ENCODE data around the gene LGR5.

LGR5 gene

DNA sequence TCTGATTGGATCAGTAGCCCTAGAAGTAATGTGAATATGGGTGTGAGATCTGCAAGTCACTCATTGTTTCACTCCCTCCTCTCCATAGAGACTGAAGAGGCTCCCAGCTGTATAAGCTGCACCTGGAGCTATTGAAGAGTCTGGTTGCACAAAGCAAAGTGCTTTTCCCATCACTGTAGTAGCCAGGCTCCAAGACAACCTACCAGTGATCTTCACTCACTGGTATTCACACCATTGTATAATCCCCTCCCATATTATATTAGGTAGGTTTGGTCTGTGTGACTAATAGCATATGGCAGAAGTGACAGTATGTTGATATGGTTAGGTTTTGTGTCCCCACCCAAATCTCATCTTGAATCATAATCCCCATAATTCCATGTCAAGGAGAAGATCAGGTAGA lies 159.6 kb downstream of the LGR5 start:
- no peak for DNase-seq (ENCODE audit: low read depth)

DNA sequence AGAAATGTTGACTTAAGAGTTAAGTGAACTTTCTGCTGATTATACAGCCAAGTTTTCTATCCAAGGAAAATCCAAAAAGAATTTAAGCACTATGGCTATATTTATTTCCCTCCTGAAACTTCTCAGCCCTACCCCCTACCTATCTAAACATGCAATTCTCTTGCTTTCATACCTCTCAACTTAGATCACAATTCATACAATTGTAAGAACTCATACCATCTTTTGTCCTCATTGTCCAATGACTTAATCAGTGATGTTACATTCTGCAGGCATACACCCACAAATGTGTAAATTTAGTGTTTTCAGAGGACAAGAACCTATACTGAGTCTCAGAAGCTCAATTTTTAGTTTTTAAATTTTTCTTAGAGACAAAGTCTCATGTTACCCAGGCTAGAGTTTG lies 161.9 kb downstream of the LGR5 start:
- no peak for DNase-seq (ENCODE audit: low read depth)

DNA sequence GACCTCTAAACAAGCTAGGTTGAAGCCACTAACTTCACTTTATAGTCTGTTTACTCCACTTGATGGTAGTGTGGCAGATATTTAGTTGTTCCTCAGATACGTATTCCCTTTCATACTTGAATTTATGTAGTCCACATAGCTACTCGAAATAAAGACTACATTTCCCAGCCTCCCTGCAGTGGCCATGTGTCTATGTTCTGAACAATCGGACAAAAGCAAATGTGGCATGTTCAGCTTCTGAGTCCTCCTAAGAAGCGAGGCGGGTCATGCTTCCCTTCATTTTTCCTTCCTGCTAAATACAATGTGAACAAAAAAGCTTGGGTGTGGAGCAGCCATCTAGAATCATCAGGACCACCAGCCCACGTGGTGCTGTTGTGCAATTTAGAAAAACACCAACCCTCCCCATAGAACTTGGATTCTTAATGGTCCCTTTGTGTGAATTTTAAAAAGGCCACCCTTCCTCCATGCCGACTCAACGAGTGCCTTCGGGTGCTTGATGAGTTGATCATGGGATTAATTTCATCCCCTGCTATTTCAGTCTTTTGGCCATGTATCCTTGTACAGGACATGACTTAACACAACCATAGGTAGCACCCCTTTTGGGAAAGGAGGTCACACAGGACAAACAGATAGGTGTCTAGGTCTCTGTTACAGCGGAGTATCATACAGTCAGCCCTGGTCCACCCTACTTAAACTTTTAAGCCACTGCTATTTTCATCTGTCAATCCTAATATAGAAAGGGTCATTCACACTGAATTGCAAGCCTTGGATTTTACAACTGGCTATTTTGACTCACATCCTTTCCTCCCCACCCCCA lies 163.4 kb downstream of the LGR5 start:
- no peak for DNase-seq (ENCODE audit: low read depth)

DNA sequence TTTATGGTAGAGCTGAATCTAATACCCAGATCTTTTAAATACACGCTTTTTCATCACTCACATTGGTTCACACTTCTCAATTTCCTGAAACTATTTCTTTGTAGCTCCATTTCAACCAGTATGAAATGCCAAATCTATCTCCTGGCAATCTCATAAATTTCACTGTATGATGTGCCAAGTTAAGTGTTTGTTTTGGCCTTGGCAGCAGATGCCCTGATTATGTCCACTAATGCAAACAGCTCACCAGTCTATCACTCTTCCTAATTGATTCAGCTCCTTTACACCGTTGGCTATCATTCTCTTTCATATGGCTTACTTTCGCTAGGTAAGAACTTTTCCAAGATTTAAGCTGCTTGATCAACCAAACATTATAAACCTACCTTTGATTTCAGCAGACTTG lies 165.4 kb downstream of the LGR5 start:
- DNase-seq (ENCODE audit: low read depth), result no peak

DNA sequence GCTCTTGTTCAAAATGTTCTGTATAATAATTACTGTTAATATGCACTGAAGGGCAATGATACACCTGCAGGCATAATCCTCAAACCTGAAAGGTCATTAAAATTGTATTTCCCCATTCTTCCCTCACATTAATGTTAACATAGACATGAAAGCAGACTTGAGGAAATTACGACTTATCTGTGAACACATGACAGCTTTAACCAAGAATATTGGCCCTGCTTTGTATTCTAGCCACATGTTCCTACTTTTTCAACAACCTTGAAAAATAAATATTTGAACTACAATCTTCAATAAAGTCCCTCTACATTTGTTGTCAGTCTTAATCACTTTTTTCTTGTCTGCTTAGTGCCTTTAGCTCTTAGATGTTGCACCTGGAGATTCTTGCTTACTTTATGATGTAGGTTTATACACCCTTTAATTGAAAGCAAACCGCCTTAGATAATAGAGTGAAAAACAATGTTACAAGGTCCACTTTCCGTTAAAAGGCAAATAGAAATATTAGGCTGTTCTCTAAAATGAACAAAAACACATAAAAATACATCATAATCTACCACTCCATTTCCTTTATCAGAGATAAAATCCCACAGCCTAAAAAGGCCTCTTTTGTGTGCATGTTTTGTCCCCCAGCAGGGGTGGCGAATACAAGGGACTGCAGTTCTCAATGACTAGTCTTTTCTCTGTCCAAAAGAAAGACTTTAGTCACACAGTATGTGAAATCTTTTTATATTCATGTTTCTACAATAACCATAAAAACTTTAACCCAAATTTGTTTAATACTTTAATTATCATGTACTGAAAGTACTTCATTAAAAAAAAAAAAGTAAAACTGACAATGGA lies 168.1 kb downstream of the LGR5 start:
- DNase-seq (ENCODE audit: low read depth), result no peak

DNA sequence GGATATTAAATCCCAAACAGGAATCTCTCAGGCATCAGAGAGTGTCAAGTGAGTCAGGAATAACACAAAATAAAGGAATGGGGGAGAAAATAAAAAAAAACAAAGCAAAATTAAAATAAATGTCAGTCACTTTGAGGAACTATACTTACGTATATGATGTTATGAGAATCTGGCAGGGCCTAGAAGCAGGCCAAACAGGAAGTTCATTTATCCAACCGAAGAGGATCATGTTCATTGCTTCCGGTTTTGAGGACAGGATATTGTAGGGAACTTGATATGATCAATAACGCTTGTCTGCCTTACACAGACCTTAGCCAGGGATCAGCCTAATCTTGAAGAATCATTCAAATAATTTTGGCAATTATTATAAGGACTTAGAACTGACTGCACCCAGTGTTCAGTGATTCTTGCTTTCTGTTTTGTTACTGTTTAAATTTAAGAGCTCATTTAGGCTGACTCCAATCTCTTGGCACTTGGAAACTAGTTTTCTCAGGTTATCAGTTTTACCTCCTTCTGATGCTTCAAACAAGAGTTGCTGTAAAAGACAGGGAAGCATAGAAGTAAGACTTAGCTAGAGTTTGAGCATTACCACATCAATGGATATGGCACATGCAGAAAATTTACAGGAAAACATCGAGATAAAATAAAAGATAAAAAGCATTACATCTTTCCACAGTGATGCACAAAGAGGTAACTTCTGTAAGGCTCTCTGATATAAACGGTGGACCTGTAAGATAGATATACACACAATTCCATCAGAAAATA lies 170.6 kb downstream of the LGR5 start:
- no peak for DNase-seq (ENCODE audit: low read depth)

DNA sequence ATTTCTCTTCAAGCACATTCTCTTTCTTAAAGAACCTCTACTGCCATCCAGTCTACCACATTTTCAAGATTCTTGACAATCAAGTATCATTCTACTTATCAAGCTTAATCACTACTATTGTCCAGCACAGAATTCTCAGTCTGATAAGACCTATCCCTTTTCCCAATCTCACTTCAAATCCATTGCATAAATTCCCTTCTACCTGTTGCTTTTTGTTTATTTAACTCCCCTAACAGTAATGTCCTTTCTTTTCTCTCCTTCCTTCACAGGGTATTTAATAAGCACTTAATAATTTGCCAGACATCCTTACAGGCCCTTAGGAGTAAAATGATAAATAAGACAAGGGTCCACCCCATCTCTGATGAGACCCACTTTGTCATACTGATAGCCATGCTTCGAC lies 182.3 kb downstream of the LGR5 start:
- DNase-seq (ENCODE audit: low read depth), result no peak

DNA sequence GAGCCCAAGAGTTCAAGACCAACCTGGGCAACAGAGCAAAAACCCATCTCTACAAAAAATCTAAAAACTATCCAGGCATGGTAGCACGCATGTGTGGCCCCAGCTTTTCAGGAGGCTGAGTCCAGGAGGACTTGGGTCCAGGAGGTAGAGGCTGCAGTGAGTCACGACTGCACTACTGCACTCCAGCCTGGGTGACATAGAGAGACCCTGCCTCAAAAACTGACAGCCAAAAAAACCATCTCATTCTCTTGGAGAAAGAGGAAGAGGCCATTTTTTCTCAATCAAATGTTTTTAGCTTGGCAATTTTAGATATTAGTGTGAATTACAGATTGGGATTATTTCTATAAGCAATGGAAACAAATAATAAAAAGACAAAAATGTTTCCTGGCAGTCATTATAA lies 185.9 kb downstream of the LGR5 start:
- DNase-seq (ENCODE audit: low read depth), result no peak

DNA sequence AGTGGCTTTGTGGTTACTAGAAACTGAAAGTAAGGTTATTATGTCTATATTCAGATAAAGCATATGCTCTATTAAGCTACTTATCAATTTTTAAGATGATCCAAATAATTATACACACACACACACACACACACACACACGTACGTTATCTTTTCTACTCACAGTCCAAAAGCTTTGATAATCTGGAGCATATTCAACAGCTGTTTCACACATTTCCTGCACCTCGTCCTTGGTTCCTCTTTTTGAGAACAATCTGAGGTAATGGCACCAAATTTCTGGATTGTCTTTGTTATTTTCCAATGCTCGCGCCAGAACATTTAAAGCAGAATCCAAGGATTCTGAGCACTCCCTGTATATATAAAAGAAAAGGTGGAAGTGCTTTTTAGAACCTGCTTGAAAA lies 186.5 kb downstream of the LGR5 start:
- DNase-seq (ENCODE audit: low read depth), result no peak

DNA sequence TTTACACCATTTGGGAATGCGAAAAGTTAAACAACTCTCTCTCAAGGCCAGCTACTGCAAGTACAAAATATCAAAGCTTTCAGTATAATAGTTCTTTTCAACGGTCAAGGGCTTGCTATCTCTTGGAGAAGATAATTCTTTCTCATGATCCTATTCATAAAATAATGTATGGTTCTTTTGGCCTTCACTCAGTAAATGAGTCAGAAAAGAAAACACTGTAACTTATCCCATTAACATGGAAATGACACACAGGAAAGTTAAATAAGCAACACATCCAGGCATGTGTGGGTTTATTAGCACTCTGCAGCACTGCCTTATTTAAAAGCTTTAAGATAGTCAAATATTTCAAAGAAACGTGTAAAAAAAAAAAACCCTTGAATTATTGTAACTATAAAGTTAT lies 187.2 kb downstream of the LGR5 start:
- no peak for DNase-seq (ENCODE audit: low read depth)

DNA sequence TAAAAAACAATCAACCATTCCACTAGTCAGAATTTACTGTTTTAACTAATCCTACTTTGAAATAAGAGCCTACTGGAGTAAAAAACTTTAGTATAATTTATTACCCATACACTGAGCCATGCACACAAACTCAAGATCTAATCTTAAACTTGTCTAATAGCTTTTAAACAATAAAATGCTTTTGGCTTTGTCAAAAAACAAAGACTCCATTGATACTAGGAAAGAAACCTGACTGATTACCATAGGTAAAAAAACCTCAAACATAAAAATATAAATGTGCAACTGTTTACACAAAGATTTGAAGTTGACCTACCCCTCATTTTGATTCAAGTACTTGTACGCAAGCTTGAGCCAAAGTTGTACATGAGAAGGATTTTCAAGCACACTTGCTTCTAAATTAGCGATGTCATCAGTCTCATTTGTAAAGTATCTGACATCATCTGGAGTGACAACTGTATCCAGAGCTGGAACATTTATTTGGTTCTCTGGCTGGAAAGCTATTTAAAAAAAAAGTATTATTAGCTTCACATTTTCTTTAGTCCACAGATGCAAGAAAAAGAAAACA lies 187.9 kb downstream of the LGR5 start:
- DNase-seq (ENCODE audit: low read depth), result no peak

Measured in stimulated activated CD8-positive, alpha-beta memory T cell treated with anti-CD3 and anti-CD28 coated beads, Interleukin-15, amount 100 ng/mL, for 24 hours (primary cell).